ENCODE results near the gene NSUN6. TPM values are rescaled to one million over a fixed set of nuclear protein-coding genes. Genes with fewer than 3 reads are reported as not detected.
A peak's percentile ranks its signal among the peaks of the same experiment; 100 is the strongest.

NSUN6 gene
- total and polyA plus RNA-seq, 2 experiments from 2014 or later: 18.1 to 37.4 TPM

DNA sequence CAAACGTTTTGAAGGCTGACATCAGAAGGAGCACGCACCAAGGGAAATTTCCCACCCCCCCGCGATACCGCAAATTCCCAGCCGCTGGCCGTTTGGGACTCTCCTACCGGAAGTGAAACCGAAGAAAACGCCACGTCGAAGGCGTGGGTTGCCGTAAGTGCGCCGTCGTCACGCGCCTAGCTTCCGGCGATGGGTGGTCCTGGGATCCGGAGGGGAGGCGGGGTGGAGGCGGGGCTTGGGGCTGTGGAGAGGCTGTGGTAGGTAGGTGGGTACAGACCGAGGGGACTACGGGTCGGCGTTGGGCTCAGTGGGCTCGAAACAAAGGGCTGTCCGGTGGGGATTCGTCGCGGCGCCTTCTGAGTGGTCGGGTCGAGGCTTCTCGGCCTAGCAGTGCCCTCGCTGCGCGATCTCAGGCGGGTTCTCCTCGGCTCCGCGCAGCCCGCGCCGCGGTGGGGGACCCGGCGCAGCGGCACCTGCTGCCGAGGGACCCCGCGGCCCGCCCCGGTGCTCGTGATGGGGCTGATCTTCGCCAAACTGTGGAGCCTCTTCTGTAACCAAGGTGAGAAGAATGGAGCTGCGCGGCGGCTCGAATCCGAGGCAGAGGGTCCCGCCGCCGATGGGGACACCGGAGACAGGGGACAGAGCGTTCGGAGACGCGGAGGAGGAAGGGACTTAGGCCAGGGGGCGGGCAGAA, 7.9 kb upstream of the NSUN6 start, which contains the start of gene ARL5B:
Gene ARL5B (plus strand): TSS at position 307 of the 694 bp plus-strand sequence. CDS start 207 bp downstream, at position 514.
- Histone ChIP-seq H2AFZ (peak within 1 kb of the TSS; percentile 33), H3K27ac (ENCODE audit: low read depth) (peak within 1 kb of the TSS; percentile 98), H3K9me2 (ENCODE audit: insufficient read depth) (no peaks in the 10 kb centered on the region), H4K20me1 (replicated peaks; ENCODE audit: insufficient read depth) (peaks cover 15% of the 10 kb centered on the region; the same call in 1 of the 2 replicates), H3K4me2 (peak within 1 kb of the TSS; percentile 88), H3K4me1 (ENCODE audit: insufficient read depth) (peaks cover 5% of the 10 kb centered on the region), H3K79me2 (replicated peaks; ENCODE audit: insufficient read depth) (peaks cover 50% of the 10 kb centered on the region), H3K36me3 (ENCODE audit: insufficient read depth) (no peaks in the 10 kb centered on the region), H3F3A (replicated peaks; ENCODE audit: low read depth) (no peaks in the 10 kb centered on the region), H3K27me3 (ENCODE audit: insufficient read depth) (no peaks in the 10 kb centered on the region), H3K4me3 (peak within 1 kb of the TSS; percentile 71)
- peaks cover 17% of the 10 kb centered on the region for H3K4me1 Mint-ChIP-seq
- DNase-seq (ENCODE audit: low spot score): peak; percentile 97
- no peaks in the 10 kb centered on the region for H3K9me3 Mint-ChIP-seq
- TF ChIP-seq, protein P1, sequence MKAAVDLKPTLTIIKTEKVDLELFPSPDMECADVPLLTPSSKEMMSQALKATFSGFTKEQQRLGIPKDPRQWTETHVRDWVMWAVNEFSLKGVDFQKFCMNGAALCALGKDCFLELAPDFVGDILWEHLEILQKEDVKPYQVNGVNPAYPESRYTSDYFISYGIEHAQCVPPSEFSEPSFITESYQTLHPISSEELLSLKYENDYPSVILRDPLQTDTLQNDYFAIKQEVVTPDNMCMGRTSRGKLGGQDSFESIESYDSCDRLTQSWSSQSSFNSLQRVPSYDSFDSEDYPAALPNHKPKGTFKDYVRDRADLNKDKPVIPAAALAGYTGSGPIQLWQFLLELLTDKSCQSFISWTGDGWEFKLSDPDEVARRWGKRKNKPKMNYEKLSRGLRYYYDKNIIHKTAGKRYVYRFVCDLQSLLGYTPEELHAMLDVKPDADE (IDR thresholded peaks at IDR 0.05): peak; percentile 75
- TF ChIP-seq NANOG (IDR thresholded peaks at IDR 0.05; ENCODE audit: borderline replicate concordance): no peak
- peak; percentile 79 for TF ChIP-seq POLR2AphosphoS5 (IDR thresholded peaks at IDR 0.05; ENCODE audit: low read depth)
- TF ChIP-seq CREB1 (CRISPR knock-in tag; IDR thresholded peaks at IDR 0.05; ENCODE audit: low read depth): peak; percentile 85
- peak; percentile 97 for ATAC-seq
- H3K27me3 Mint-ChIP-seq (ENCODE audit: insufficient read depth, low read depth, poor library complexity): peaks cover 6% of the 10 kb centered on the region
- peak within 1 kb of the TSS; percentile 100 for H3K4me3 Mint-ChIP-seq
- peak within 1 kb of the TSS; percentile 99 for H3K27ac Mint-ChIP-seq
- peaks cover 21% of the 10 kb centered on the region; the same call in 2 of the 3 replicates for H3K36me3 Mint-ChIP-seq (ENCODE audit: low read depth)

DNA sequence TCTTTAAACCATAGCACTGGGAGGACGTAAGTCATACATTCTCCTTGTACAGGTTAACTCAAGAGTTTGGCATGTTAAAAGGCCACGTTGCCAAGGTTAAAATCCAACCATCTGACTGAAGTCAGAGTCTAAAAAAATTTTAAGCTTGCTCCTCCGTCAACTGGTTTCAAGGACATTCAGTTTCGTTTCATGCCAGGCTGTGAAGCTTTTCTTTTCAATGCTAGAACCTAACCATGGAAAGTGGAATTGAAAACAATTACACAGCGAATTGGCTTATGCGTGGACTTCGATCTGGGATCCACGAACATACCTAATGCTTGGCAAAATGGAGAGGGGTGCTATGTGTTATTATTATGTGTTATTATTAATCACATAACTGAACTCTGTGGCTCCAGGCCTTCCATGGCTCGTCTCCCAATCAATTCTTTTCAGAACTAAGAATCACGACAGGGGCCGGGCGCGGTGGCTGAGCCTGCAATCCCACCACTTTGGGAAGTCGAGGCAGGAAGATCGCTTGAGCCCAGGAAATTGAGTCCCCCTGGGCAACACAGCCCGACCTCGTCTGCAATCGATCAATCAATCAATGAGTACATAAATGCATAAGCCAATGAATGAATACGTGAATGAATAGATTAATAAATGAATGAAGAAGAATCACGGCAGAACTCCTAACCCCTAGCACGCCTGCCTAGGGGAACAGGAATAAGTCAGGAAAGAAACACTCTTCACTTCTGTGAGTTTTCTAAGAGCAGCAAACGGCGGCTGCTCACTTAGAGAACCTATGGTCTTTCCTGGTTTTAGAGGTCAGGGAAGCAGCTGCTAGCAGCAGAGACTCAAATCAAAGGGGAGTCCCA, 7.1 kb upstream of the NSUN6 start:
- Mint-ChIP-seq H3K36me3 (ENCODE audit: low read depth) (peaks cover 16% of the 10 kb centered on the region; the same call in 2 of the 3 replicates), H3K27me3 (ENCODE audit: insufficient read depth, low read depth, poor library complexity) (peaks cover 6% of the 10 kb centered on the region), H3K4me1 (peaks cover 17% of the 10 kb centered on the region), H3K9me3 (no peaks in the 10 kb centered on the region), H3K4me3 (peak overlapping the region; percentile 100), H3K27ac (peak overlapping the region; percentile 96)
- ATAC-seq (no peak; the same call in 2 of the 3 replicates), DNase-seq (ENCODE audit: low spot score) (no peak)
- Histone ChIP-seq H3K36me3 (ENCODE audit: insufficient read depth) (no peaks in the 10 kb centered on the region), H3K79me2 (replicated peaks; ENCODE audit: insufficient read depth) (peaks cover 42% of the 10 kb centered on the region), H3K27me3 (ENCODE audit: insufficient read depth) (no peaks in the 10 kb centered on the region), H3K9me2 (ENCODE audit: insufficient read depth) (no peaks in the 10 kb centered on the region), H3K27ac (ENCODE audit: low read depth) (peak overlapping the region; percentile 88), H4K20me1 (replicated peaks; ENCODE audit: insufficient read depth) (peaks cover 10% of the 10 kb centered on the region; the same call in 1 of the 2 replicates), H3K4me1 (ENCODE audit: insufficient read depth) (peaks cover 5% of the 10 kb centered on the region), H3K4me2 (peak overlapping the region; percentile 88), H3F3A (replicated peaks; ENCODE audit: low read depth) (no peaks in the 10 kb centered on the region), H3K4me3 (peak overlapping the region; percentile 71), H2AFZ (peak overlapping the region; percentile 15; the same call in 1 of the 2 replicates)
- TF ChIP-seq, protein P2, sequence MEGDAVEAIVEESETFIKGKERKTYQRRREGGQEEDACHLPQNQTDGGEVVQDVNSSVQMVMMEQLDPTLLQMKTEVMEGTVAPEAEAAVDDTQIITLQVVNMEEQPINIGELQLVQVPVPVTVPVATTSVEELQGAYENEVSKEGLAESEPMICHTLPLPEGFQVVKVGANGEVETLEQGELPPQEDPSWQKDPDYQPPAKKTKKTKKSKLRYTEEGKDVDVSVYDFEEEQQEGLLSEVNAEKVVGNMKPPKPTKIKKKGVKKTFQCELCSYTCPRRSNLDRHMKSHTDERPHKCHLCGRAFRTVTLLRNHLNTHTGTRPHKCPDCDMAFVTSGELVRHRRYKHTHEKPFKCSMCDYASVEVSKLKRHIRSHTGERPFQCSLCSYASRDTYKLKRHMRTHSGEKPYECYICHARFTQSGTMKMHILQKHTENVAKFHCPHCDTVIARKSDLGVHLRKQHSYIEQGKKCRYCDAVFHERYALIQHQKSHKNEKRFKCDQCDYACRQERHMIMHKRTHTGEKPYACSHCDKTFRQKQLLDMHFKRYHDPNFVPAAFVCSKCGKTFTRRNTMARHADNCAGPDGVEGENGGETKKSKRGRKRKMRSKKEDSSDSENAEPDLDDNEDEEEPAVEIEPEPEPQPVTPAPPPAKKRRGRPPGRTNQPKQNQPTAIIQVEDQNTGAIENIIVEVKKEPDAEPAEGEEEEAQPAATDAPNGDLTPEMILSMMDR (conservative IDR thresholded peaks at IDR 0.05; ENCODE audit: low read depth in 2 of 2): no peak
- TF ChIP-seq CREB1 (CRISPR knock-in tag; IDR thresholded peaks at IDR 0.05; ENCODE audit: low read depth) (no peak), EZH2phosphoT487 (IDR thresholded peaks at IDR 0.05; ENCODE audit: unreplicated experiment) (no peak), ZNF331 (CRISPR knock-in tag; IDR thresholded peaks at IDR 0.05; ENCODE audit: low read depth) (no peak), POLR2AphosphoS5 (IDR thresholded peaks at IDR 0.05; ENCODE audit: low read depth) (no peak), NANOG (IDR thresholded peaks at IDR 0.05; ENCODE audit: borderline replicate concordance) (no peak), ZNF114 (CRISPR knock-in tag; IDR thresholded peaks at IDR 0.05) (no peak), JUNB (IDR thresholded peaks at IDR 0.05; ENCODE audit: unreplicated experiment) (no peak)
- TF ChIP-seq, protein P3, sequence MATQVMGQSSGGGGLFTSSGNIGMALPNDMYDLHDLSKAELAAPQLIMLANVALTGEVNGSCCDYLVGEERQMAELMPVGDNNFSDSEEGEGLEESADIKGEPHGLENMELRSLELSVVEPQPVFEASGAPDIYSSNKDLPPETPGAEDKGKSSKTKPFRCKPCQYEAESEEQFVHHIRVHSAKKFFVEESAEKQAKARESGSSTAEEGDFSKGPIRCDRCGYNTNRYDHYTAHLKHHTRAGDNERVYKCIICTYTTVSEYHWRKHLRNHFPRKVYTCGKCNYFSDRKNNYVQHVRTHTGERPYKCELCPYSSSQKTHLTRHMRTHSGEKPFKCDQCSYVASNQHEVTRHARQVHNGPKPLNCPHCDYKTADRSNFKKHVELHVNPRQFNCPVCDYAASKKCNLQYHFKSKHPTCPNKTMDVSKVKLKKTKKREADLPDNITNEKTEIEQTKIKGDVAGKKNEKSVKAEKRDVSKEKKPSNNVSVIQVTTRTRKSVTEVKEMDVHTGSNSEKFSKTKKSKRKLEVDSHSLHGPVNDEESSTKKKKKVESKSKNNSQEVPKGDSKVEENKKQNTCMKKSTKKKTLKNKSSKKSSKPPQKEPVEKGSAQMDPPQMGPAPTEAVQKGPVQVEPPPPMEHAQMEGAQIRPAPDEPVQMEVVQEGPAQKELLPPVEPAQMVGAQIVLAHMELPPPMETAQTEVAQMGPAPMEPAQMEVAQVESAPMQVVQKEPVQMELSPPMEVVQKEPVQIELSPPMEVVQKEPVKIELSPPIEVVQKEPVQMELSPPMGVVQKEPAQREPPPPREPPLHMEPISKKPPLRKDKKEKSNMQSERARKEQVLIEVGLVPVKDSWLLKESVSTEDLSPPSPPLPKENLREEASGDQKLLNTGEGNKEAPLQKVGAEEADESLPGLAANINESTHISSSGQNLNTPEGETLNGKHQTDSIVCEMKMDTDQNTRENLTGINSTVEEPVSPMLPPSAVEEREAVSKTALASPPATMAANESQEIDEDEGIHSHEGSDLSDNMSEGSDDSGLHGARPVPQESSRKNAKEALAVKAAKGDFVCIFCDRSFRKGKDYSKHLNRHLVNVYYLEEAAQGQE (IDR thresholded peaks at IDR 0.05; ENCODE audit: unreplicated experiment): no peak
- TF ChIP-seq, protein P1 (IDR thresholded peaks at IDR 0.05): no peak
